ENCODE measurements around the gene PLEKHA7. TPM values are rescaled to one million over a fixed set of nuclear protein-coding genes. Genes with fewer than 3 reads are reported as not detected.
A peak's percentile ranks its signal among the peaks of the same experiment; 100 is the strongest.

The PLEKHA7 gene
- total and polyA plus RNA-seq, 2 experiments from 2014 or later = 0.43 TPM; not detected in 1

DNA sequence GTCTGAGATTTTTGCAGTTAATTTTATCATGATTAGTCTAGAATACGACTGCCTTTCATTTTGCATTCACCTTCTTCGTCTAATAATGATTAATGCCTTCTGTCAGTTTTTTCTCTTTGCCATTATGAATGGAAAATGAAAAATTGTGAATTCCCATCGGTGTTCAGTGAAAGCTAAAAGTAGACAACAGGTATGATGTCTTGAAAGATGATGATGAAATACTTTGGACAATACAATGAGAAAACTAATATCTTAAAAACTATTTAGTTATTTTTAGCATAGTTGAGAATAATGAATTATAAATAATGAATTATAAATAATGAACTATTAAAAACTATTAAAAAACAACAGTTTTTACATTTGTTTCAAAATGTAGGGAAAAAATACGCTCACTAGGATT is 270.7 kb downstream of the PLEKHA7 start:
- 84% methylated on average over 4 of the region's 4 CpGs for WGBS, 2 experiments (ENCODE audit: low coverage in 1 of 2, low lambda C conversion rate in 2 of 2, missing lambda C conversion rate in 2 of 2)
- peaks cover 5% of the 10 kb centered on the region; the same call in 1 of the 2 replicates for H4K20me1 ChIP-seq (ENCODE audit: insufficient read depth)
- in situ Hi-C loops (cut with MboI) = no loop called here

DNA sequence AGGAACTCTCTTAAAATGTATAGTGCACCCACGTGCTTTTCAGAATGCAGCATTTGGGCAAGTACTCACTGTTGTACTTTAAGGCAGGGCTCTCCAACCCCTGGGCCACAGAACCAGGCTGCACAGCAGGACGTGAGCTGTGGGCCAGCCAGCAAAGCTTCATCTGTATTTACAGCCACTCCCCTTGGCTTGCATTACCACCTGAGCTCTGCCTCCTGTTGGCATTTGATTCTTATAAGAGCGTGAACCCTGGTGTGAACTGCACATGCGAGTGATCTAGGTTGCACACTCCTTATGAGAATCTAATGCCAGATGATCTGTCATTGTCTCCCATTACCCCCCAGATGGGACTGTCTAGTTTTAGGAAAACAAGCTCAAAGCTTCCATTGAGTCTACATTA is 272.7 kb downstream of the PLEKHA7 start:
- no peak overlapping the region for H3K4me3 ChIP-seq
- H3K9me2 ChIP-seq (ENCODE audit: insufficient read depth) = no peaks in the 10 kb centered on the region
- H2AFZ ChIP-seq = no peak overlapping the region
- in situ Hi-C loops (cut with MboI) = no loop called here
- TF ChIP-seq EZH2phosphoT487 (IDR thresholded peaks at IDR 0.05; ENCODE audit: insufficient read depth, low read depth) = no peak
- TF ChIP-seq EZH2 (IDR thresholded peaks at IDR 0.05; ENCODE audit: insufficient read depth, poor library complexity, severe bottlenecking) = no peak
- WGBS, 2 experiments (ENCODE audit: low coverage in 1 of 2, low lambda C conversion rate in 2 of 2, missing lambda C conversion rate in 2 of 2) = 72% methylated on average over 4 of the region's 4 CpGs
- DNase-seq = no peak
- H3K4me2 ChIP-seq (ENCODE audit: unreplicated experiment) = peak overlapping the region; percentile 34
- no peaks in the 10 kb centered on the region for H3F3A ChIP-seq (ENCODE audit: insufficient read depth)
- no peak overlapping the region for H3K27ac ChIP-seq
- no peaks in the 10 kb centered on the region; the same call in 1 of the 2 replicates for H4K20me1 ChIP-seq (ENCODE audit: insufficient read depth)
- H3K9me3 ChIP-seq (ENCODE audit: low read depth) = no peaks in the 10 kb centered on the region
- H3K36me3 ChIP-seq (ENCODE audit: low read depth) = peaks cover 23% of the 10 kb centered on the region
- peaks cover 89% of the 10 kb centered on the region for H3K79me2 ChIP-seq (ENCODE audit: insufficient read depth)
- H3K4me1 ChIP-seq (ENCODE audit: insufficient read depth) = peaks cover 30% of the 10 kb centered on the region
- H3K27me3 ChIP-seq (replicated peaks; ENCODE audit: insufficient read depth) = no peaks in the 10 kb centered on the region
- no peak overlapping the region for H3K9ac ChIP-seq

More for the DNA sequence above, 270.7 kb downstream of the PLEKHA7 start:
- Histone ChIP-seq H3K9me3 (ENCODE audit: low read depth) (no peaks in the 10 kb centered on the region), H3K4me1 (ENCODE audit: insufficient read depth) (peaks cover 26% of the 10 kb centered on the region), H3K27ac (no peak overlapping the region), H3K9ac (no peak overlapping the region), H3K27me3 (replicated peaks; ENCODE audit: insufficient read depth) (no peaks in the 10 kb centered on the region), H3K79me2 (ENCODE audit: insufficient read depth) (peaks cover 100% of the 10 kb centered on the region), H3K4me2 (ENCODE audit: unreplicated experiment) (no peak overlapping the region), H3K36me3 (ENCODE audit: low read depth) (peaks cover 42% of the 10 kb centered on the region), H2AFZ (no peak overlapping the region), H3F3A (ENCODE audit: insufficient read depth) (no peaks in the 10 kb centered on the region; the same call in 1 of the 2 replicates), H3K9me2 (ENCODE audit: insufficient read depth) (no peaks in the 10 kb centered on the region), H3K4me3 (no peak overlapping the region)
- DNase-seq = no peak
- no peak for TF ChIP-seq EZH2phosphoT487 (IDR thresholded peaks at IDR 0.05; ENCODE audit: insufficient read depth, low read depth)
- TF ChIP-seq EZH2 (IDR thresholded peaks at IDR 0.05; ENCODE audit: insufficient read depth, poor library complexity, severe bottlenecking) = no peak

DNA sequence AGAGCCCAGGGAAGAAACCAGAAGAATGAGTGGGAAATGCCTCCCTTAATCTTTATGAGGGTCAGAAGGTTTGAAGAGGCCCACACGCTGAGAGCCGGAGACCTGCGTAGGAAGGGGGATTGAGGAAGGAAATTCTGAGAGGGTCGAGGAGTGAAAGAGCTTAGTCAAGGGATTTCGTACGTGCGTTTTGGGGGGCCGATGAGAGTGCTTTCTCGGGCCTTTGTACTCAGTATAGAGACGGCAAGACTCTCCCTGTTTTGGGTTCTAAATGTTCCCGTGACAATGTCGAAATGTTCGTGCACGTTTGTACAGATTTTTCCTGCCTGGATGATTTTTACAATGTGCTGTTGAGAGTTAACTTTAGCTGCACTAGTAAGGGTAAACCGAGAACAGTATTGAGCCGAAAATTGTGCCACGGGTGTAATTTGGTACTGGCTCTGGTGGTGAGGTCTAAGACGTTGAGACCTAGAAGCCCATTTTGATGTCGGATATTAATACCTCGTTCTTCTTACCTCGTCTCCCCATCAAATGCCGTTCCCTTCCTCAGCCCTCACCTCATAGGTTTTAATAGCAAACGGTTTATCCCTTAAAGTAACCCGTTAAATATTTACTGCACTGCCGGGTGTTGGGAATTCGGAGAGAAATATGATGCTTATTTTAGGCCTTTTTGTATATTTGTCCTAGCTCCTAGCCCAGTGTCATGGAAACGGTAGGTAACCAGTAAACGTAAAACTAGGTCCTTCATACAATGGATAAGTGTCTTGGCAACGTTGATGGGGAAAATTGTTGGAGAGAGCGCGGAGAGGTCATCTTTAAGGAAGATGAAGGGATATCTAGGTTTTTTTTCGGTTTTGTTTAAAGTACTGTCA is 275.0 kb downstream of the PLEKHA7 start:
- Histone ChIP-seq H3K36me3 (ENCODE audit: low read depth) (peaks cover 4% of the 10 kb centered on the region; the same call in 1 of the 2 replicates), H3K4me2 (ENCODE audit: unreplicated experiment) (peak overlapping the region; percentile 95), H4K20me1 (ENCODE audit: insufficient read depth) (no peaks in the 10 kb centered on the region; the same call in 1 of the 2 replicates), H3K4me3 (peak overlapping the region; percentile 97), H3K9me3 (ENCODE audit: low read depth) (no peaks in the 10 kb centered on the region), H3F3A (ENCODE audit: insufficient read depth) (no peaks in the 10 kb centered on the region), H3K4me1 (ENCODE audit: insufficient read depth) (peaks cover 30% of the 10 kb centered on the region), H3K9me2 (ENCODE audit: insufficient read depth) (no peaks in the 10 kb centered on the region), H3K79me2 (ENCODE audit: insufficient read depth) (peaks cover 66% of the 10 kb centered on the region), H3K9ac (peak overlapping the region; percentile 100), H2AFZ (peak overlapping the region; percentile 77), H3K27ac (peak overlapping the region; percentile 95), H3K27me3 (replicated peaks; ENCODE audit: insufficient read depth) (no peaks in the 10 kb centered on the region)
- in situ Hi-C loops (cut with MboI) = no loop called here
- DNase-seq = peak; percentile 58
- WGBS, 2 experiments (ENCODE audit: low coverage in 1 of 2, low lambda C conversion rate in 2 of 2, missing lambda C conversion rate in 2 of 2) = 4% methylated on average over 32 of the region's 32 CpGs
- no peak for TF ChIP-seq EZH2 (IDR thresholded peaks at IDR 0.05; ENCODE audit: insufficient read depth, poor library complexity, severe bottlenecking)

DNA sequence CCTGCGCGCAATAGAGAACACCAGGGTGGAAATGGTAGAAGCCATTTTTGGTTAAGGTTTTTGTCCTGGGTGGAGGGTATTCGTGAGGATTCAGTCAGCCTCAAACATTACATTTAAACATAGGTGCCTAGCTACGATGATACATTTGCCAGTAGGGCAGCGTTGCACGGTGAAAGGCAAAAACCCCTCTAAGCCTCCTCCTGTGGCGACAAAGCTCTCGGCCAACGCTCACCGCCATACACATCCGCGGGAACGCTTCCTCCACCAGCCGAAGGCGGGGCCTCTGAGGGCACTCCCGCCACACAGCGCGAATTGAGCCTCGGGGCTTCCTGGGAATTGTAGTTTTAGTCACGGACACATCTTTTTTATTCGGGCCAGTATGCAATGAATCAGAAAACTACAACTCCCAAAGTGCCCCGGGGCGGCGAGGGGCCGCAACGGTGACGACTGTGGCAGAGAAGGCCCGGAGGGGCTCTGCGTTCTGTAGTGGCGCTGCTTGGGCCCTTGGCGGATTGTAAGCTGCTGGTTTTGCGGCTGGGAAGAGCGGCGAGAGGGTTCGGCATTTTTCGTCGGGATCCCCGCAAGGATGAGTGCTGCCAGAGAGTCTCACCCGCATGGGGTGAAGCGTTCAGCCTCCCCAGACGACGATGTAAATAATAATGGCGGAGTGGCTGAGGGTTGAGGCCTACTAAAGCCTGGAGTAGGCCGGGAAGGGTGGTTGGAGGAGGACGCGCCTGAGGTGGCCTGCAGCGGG is 275.8 kb downstream of the PLEKHA7 start, which contains the start of gene C11orf58:
C11orf58 (plus strand) TSS at position 455 of the 754 bp plus-strand sequence; CDS start at position 587, 132 bp downstream.
- Histone ChIP-seq H3K27ac (peak within 1 kb of the TSS; percentile 95), H3K27me3 (replicated peaks; ENCODE audit: insufficient read depth) (no peaks in the 10 kb centered on the region), H4K20me1 (ENCODE audit: insufficient read depth) (no peaks in the 10 kb centered on the region; the same call in 1 of the 2 replicates), H3K9ac (peak within 1 kb of the TSS; percentile 100), H3K9me3 (ENCODE audit: low read depth) (no peaks in the 10 kb centered on the region), H3F3A (ENCODE audit: insufficient read depth) (no peaks in the 10 kb centered on the region), H3K79me2 (ENCODE audit: insufficient read depth) (peaks cover 58% of the 10 kb centered on the region), H2AFZ (peak within 1 kb of the TSS; percentile 98), H3K4me1 (ENCODE audit: insufficient read depth) (peaks cover 30% of the 10 kb centered on the region), H3K4me2 (ENCODE audit: unreplicated experiment) (peak within 1 kb of the TSS; percentile 95), H3K36me3 (ENCODE audit: low read depth) (peaks cover 4% of the 10 kb centered on the region; the same call in 1 of the 2 replicates), H3K4me3 (peak within 1 kb of the TSS; percentile 97), H3K9me2 (ENCODE audit: insufficient read depth) (no peaks in the 10 kb centered on the region)
- 1% methylated on average over 47 of the region's 47 CpGs for WGBS, 2 experiments (ENCODE audit: low coverage in 1 of 2, low lambda C conversion rate in 2 of 2, missing lambda C conversion rate in 2 of 2)
- in situ Hi-C loops (cut with MboI) = no loop called here
- TF ChIP-seq EZH2 (IDR thresholded peaks at IDR 0.05; ENCODE audit: insufficient read depth, poor library complexity, severe bottlenecking) = no peak
- no peak for TF ChIP-seq EZH2phosphoT487 (IDR thresholded peaks at IDR 0.05; ENCODE audit: insufficient read depth, low read depth)
- DNase-seq = peak; percentile 98
